HFF-Myc (cell line): ENCODE results near the gene PRKCA.

Source experiments
- DNase-seq: peaks from one replicate; pipeline ENCODE4 v3.0.0-alpha.2; 2011; ENCODE audit warnings: low read depth; ENCODE audit errors: extremely low read depth
- H3K4me3 ChIP-seq: replicated peaks from 2 replicates; pipeline ENCODE4 v1.5.1; 2011; ENCODE audit warnings: low read depth, mild to moderate bottlenecking, control low read depth, low read length
- TF ChIP-seq, protein P1 (sequence below): IDR thresholded peaks from 2 replicates; pipeline ENCODE4 v1.5.1; 2012; ENCODE audit warnings: mild to moderate bottlenecking, low read depth, low read length, control low read depth; ENCODE audit errors: missing control alignments

PRKCA gene

DNA sequence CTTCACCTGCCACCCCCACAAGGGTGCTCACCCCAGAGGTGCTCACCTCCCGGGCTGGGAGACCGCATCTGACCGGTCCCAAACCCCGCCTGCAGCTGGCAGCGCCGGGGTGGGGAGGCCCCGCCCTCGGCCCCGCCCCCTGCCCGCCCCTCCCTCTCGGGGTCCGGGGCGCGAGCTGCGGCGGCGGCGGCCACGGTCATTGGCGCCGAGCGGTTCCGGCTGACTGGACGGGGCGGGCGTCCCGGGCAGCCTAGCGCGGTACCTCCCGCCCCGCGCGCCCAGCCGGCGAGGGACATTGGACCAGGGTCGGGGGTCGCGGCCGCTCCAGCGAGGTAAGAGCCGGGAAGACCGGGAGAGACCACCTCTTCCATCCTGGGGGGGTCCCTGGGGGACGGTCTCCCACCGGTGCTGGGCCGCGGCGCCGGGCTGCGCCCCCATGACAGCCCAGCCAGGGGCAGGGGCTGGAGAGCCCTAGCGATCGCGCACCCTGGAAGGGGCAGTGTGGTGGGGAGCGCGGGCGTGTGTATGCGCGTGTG lies 532.6 kb downstream of the PRKCA start, which contains the start of gene CACNG5:
Gene CACNG5, plus strand, starts transcription at position 199 of the 536 bp plus-strand sequence. CDS start 42,216 bp downstream, outside the sequence.
- H3K4me3 ChIP-seq, result no peak within 1 kb of the TSS
- DNase-seq, result no peak
- TF ChIP-seq, protein P1, sequence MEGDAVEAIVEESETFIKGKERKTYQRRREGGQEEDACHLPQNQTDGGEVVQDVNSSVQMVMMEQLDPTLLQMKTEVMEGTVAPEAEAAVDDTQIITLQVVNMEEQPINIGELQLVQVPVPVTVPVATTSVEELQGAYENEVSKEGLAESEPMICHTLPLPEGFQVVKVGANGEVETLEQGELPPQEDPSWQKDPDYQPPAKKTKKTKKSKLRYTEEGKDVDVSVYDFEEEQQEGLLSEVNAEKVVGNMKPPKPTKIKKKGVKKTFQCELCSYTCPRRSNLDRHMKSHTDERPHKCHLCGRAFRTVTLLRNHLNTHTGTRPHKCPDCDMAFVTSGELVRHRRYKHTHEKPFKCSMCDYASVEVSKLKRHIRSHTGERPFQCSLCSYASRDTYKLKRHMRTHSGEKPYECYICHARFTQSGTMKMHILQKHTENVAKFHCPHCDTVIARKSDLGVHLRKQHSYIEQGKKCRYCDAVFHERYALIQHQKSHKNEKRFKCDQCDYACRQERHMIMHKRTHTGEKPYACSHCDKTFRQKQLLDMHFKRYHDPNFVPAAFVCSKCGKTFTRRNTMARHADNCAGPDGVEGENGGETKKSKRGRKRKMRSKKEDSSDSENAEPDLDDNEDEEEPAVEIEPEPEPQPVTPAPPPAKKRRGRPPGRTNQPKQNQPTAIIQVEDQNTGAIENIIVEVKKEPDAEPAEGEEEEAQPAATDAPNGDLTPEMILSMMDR, result no peak

DNA sequence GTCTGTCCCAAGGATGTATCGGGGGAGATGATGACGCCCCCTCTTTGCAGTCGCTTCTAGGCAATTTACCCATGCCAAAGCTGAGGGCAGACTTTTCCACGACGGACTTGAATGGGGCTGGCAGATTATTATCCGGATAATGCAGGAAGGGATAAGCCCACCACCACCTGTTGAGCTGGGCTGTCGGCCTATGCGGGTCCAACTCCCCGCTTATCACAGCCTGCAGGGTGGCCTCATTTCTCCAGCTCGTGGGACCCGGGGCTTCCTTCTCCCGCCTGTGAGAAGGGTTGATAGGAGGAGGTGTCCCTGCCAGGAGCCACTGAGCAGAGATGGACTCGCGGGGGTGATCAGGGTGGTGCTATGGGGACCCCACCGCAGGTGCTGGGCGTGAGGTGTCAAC lies 533.1 kb downstream of the PRKCA start:
- H3K4me3 ChIP-seq, result no peak overlapping the region
- no peak for DNase-seq
- TF ChIP-seq, protein P1, result no peak

DNA sequence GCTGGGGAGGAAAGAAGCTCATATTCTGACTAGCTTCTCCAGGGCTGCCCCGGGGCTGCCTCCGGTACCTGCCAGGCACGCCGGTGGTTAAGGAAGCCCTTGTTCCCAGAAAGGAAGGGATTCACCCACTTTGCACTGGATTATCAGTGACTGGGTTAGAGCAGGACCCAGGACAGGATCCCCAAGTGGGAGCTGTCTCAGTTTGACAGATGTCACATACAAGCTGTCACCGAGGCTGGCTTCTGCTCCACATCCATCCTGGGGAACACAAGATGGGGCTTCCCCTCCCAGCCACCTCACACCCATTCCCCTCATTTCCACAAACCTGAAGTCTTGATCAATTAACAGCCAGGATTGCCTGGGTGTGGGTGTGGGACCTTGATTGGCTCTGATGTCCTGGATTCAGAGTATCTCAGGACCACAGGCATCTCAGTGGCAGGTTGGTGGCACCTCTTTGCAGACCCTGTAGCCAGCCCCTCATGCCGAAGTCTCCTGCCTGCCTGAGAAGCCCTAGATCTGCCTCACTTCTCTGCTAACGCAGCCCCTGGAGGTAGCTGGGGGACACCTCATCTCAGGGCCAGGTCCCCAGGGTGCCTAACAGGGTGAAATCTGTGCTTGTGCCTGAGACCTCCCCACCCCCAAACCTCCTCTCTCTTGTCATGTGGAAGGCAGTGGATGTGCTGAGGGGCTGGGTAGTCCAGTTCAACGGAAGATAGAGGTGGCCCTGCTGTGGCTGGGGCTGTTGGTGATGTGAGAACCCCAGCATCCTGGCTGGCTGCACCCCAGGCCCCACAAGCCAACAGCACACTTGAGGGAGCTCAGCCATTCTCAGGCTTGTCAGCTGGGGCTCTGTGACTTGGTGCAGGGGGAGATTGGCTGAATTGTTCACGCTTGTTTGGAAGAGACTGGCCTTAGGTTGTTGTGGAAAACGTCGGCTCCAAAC lies 533.9 kb downstream of the PRKCA start:
- no peak overlapping the region for H3K4me3 ChIP-seq
- no peak for DNase-seq
- TF ChIP-seq, protein P1, result no peak

DNA sequence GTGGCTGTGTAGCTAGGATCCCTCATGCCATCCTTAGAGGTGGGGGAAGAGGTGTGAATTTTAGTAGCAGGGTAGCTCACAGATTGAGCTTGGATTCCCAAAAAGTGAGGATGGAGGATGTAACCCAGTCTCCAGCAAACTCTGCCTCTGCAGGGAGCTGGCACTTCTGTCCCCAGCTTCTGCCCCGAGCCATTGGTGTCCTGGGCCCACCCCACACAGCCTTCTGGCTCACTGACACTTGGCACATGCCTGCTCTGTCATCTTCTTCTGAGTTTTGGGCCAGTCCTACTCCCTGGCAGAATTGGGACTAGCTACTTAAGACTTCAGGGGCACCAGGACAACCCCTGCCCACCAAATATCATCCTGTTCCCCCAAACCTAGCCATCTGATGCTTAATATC lies 534.8 kb downstream of the PRKCA start:
- DNase-seq, result no peak
- TF ChIP-seq, protein P1, result no peak
- no peak overlapping the region for H3K4me3 ChIP-seq

DNA sequence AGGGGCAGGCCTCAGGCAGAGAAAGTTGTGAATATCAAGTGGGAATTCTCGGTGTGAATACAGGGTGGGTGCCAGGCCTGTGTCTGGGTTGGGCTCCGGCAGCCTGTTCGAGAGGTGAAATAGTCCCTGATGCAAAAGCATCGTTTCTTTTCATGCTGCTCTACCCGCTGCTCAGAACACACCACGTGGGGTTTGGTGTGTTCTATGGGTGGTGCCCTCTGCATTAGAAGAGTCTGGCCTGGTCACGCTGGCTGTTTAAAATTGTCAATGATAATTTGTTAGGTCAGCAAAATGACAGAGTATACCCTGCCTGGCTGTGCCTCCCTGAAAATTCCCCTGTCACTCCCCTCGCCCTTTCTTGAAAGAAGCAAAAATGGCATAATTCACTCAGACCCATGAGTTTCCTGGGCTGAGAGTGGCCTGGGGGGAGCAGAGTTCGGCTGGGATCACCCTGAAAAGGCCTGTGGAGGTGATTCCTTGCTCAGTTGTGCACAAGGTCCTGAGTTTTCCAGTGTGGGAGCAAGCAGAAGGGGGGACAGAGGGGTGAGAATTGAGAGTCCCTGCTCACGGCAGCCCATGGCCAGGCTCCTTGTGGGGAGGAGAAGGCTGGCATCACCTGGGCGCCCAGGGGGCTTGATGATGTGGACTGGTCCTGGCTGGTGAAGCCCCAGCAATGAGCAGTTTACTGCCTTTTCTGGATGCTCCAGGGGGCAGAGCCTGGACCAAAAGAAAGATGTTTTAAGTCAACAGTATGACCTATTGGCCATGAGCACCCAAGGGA lies 535.7 kb downstream of the PRKCA start:
- no peak overlapping the region for H3K4me3 ChIP-seq
- no peak for DNase-seq
- TF ChIP-seq, protein P1, result no peak

DNA sequence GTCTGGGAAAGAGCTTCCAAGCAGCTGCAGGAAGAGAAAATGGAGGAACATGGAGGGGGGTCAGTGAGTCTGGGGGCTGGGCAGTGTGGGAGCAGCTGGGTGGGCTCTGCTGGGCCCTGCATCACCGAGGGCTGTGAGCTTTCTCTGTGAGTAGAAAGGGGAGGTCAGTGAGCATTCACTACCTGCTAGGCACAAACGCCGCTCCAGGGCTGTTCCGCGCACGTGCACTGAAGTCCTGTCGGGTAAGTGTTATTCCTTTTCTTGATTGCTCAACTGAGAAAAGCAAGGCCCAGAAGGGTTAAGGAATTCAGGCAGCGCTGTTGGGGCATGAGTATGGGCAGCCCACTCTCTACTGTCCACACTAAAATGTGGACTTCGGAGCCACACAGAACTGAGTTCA lies 537.2 kb downstream of the PRKCA start:
- no peak overlapping the region for H3K4me3 ChIP-seq
- TF ChIP-seq, protein P1, result no peak
- DNase-seq, result no peak
